Measurements from ENCODE around the gene RTN3. TPM values are rescaled to one million over a fixed set of nuclear protein-coding genes. Genes with fewer than 3 reads are reported as not detected.
"Not testable (repeated sequence)": the region's sequence is repeated elsewhere in the genome, so short reads cannot be mapped to it uniquely, and the experiment has no call there.

The RTN3 gene, protein sequence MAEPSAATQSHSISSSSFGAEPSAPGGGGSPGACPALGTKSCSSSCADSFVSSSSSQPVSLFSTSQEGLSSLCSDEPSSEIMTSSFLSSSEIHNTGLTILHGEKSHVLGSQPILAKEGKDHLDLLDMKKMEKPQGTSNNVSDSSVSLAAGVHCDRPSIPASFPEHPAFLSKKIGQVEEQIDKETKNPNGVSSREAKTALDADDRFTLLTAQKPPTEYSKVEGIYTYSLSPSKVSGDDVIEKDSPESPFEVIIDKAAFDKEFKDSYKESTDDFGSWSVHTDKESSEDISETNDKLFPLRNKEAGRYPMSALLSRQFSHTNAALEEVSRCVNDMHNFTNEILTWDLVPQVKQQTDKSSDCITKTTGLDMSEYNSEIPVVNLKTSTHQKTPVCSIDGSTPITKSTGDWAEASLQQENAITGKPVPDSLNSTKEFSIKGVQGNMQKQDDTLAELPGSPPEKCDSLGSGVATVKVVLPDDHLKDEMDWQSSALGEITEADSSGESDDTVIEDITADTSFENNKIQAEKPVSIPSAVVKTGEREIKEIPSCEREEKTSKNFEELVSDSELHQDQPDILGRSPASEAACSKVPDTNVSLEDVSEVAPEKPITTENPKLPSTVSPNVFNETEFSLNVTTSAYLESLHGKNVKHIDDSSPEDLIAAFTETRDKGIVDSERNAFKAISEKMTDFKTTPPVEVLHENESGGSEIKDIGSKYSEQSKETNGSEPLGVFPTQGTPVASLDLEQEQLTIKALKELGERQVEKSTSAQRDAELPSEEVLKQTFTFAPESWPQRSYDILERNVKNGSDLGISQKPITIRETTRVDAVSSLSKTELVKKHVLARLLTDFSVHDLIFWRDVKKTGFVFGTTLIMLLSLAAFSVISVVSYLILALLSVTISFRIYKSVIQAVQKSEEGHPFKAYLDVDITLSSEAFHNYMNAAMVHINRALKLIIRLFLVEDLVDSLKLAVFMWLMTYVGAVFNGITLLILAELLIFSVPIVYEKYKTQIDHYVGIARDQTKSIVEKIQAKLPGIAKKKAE
- 10 to 100 TPM; 52.9 to 75.2 (median 62.4) TPM for polyA plus RNA-seq (ENCODE audit: insufficient read length in 10 of 10)
- long read RNA-seq, donor 1, transcript RTN3-208 (7 exons, 2,532 nt): major isoform, 14 of 44 reads
- long read RNA-seq, donor 1, partial matches to known transcripts: 26 of 44 reads
- long read RNA-seq, donor 1, other reads (novel, unspliced or antisense): 0 of 44 reads
- long read RNA-seq, donor 2, full-length matches to known transcripts: 12 of 36 reads
- long read RNA-seq, donor 2, partial matches to known transcripts: 24 of 36 reads
- long read RNA-seq, donor 2, other reads (novel, unspliced or antisense): 0 of 36 reads
- long read RNA-seq, donor 3: 0 reads
- long read RNA-seq, donor 4, transcript RTN3-208 (7 exons, 2,532 nt): major isoform, 10 of 38 reads
- long read RNA-seq, donor 4, partial matches to known transcripts: 27 of 38 reads
- long read RNA-seq, donor 4, other reads (novel, unspliced or antisense): 0 of 38 reads
- long read RNA-seq, donor 5, full-length matches to known transcripts: 27 of 35 reads
- long read RNA-seq, donor 5, partial matches to known transcripts: 8 of 35 reads
- long read RNA-seq, donor 5, other reads (novel, unspliced or antisense): 0 of 35 reads
- long read RNA-seq, donor 6, transcript RTN3-208 (7 exons, 2,532 nt): major isoform, 23 of 125 reads
- long read RNA-seq, donor 6, partial matches to known transcripts: 100 of 125 reads
- long read RNA-seq, donor 6, other reads (novel, unspliced or antisense): 0 of 125 reads
- long read RNA-seq, donor 7, transcript RTN3-208 (7 exons, 2,532 nt): major isoform, 12 of 15 reads
- long read RNA-seq, donor 7, partial matches to known transcripts: 0 of 15 reads
- long read RNA-seq, donor 7, other reads (novel, unspliced or antisense): 0 of 15 reads
- long read RNA-seq, donor 8, transcript RTN3-208 (7 exons, 2,532 nt): major isoform, 14 of 40 reads
- long read RNA-seq, donor 8, partial matches to known transcripts: 23 of 40 reads
- long read RNA-seq, donor 8, other reads (novel, unspliced or antisense): 0 of 40 reads
- long read RNA-seq, donor 9, partial matches to known transcripts: 0 of 2 reads
- long read RNA-seq, donor 9, other reads (novel, unspliced or antisense): 0 of 2 reads

DNA sequence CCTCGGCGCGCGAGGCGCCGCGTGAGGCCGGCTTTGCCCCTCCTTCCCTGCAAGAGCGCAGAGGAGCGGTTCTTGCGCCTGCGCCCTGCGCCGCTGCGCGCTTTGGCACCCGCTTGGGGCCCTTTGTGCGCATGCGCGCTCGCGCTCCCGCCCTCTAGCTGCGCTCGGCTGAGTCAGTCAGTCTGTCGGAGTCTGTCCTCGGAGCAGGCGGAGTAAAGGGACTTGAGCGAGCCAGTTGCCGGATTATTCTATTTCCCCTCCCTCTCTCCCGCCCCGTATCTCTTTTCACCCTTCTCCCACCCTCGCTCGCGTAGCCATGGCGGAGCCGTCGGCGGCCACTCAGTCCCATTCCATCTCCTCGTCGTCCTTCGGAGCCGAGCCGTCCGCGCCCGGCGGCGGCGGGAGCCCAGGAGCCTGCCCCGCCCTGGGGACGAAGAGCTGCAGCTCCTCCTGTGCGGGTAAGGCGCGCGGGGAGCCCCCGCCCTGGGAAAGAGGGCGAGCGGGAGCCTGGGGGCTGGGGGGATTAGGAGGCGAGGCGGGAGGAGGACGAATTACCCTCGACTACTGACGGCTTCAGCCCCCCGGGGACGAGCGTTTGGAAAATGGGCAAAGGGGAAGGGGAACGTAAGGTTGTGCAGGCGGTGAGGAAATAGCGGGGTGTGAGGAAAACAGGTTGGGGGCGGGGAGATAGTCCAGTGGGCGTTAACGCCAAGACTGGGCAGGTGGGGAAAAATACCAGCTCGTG lies at the start of gene RTN3:
Gene RTN3, plus strand, starts transcription at position 180 of the 745 bp plus-strand sequence. Its CDS starts 137 bp downstream, at position 317.
- DNase-seq: peak; percentile 98 to 100 (median 99)

DNA sequence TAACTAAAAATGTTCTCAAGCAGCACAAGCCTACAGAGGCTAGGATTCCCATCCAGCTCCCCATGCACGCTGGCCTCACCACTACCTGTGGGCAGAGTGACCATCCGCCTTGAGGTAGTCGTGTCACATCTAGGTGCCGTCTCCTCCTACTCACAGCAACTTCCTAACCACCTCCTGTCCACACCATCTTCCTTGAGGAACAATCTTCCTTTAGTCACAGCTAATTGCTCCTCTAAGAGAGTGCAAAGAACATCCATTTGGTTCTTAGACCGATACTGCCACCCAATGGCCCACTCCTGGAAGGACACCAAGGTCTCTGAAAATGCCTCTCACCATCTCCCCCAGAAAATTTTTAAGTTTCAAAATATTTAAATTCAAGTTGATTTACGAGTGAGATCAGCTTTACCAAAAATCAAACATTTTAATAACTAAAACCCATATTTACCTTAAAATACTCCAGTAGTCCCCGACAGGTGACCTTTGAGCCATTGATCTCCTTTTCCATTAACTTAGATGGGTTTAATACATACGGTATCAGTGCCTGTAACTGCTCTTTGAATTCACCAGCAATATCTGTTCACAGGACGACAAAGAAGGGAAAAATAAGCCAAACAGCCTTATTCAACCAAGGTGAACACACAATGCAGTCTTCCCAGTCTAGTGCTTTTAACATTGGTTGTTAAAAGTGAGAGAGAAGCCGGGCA lies 45.4 kb upstream of the RTN3 start:
- peak; percentile 39 to 74 (median 57) for DNase-seq

DNA sequence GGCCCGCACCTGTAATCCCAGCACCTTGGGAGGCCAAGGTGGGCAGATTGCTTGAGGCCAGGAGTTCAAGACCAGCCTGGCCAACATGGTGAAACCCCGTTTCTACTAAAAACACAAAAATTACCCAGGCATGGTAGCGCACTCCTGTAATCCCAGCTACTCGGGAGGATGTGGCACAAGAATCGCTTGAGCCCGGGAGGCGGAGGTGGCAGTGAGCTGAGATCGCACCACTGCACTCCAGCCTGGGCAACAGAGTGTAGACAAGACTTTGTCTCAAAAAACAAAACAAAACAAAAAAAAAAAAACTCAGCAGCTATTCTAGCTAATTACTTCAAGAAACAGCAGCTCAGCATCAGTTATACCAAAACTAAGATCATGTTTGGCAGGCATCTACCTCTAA lies 42.9 kb upstream of the RTN3 start:
- not testable (repeated sequence) for DNase-seq

DNA sequence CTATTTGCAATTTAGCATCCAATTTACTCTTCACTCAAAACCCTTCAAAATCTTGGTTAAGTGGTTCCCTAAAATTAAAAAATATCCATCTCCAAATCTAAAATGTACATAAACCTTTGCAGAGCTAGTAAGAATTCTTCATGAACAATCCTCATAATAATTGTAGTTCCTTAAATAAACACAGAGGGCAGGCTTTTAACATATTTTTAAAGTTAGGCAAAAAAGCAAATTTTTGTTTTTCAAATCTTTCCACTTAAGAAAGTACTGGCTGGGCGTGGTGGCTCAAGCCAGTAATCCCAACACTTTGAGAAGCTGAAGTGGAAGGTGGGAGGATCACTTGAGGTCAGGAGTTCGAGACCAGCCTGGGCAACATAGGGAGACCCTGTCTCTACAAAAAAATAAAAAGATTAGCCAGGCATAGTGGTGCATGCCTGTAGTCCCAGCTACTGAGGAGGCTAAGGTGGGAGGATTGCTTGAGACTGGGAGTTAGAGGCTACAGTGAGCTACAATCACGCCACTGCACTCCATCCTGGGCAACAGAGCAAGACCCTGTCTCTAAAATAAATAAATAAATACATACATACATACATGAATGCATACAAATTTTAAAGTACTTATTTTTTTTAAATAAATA lies 42.0 kb upstream of the RTN3 start:
- DNase-seq: peak in 2 of 3 donors; percentile 7 to 47

DNA sequence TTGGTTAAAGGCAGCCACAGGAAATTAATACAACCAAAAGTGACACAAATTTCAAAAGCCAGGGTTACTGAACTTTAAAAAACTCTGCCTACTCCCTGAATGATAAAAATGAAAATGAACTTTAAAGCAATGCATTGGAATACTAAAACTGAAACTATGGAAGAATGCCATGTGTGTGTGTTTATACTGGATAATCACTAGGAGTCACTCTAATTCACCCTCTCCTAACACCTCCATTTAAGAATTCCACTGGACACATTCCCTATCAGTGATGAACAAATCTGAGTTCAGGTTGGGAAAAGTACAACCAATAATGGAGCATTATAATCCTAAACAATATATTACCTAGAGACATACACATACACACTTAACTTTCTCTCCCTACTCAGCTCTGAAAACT lies 39.6 kb upstream of the RTN3 start:
- DNase-seq: no peak

DNA sequence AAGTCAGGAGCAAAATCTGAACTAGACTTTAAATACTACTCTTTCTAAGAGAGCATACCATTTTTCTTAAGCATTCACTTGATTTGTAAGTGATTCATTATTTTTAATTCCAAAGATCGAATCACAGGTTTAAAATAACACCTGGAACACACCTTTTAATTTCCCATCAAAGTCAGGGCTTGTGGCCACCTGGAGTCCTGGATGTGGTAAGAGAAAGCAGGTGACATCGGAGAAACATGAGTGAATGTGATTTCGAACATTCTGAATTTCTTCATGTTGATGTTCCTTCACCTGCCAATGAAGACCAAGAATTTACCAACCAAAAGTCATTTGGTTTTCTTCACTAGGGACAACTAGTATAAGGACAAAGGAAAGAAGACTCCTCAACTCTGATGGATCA lies 38.1 kb upstream of the RTN3 start:
- no peak for DNase-seq

DNA sequence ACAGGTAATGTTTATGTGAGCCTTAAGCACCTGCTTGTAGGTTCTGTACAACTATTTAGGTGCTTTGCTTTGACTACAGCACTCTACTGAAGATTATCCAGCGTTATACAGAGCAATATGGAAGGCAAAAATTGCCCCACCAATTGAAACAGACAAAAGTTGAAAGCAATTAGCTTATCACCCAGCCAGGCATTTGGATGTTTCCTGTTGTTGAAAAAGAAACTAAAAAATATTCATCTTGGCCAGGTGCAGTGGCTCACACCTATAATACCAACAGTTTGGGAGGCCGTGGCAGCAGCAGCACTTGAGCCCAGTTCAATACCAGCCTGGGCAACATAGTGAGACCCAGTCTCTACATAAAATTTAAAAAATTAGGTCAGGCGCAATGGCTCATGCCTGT lies 28.6 kb upstream of the RTN3 start:
- no peak for DNase-seq

DNA sequence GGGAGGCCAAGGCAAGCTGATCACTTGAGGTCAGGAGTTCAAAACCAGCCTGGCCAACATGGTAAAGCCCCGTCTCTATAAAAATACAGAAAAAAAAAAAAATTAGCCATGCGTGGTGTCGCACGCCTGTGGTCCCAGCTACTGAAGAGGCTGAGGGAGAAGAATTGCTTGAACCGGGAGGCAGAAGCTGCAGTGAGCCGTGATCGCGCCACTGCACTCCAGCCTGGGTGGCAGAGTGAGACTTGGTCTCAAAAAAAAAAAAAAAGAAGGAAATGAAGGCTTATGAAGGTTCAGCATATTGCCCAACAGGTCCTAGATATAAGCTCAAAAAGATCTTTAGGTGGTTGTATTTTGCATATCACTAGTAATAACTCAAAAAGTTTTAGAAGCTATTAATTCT lies 20.3 kb upstream of the RTN3 start:
- no peak for DNase-seq

DNA sequence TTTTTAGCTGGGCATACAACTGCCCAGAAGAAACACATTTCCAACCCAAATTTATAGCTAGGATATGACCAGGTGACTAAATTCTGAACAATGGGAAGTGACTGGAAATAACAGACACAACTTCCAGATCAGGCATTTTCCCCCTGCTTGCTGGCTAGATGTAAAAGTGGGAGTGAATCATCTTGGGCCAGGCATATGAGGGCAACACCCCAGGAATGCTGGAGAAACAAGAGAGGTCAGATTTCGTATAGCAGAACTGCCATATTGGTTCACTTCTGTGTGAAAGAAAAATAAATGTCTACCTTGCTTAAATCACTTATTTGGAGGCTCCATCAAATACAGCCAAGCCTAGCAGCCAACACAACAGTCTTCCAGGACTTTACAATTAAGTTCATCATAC lies 17.5 kb upstream of the RTN3 start:
- no peak for DNase-seq

DNA sequence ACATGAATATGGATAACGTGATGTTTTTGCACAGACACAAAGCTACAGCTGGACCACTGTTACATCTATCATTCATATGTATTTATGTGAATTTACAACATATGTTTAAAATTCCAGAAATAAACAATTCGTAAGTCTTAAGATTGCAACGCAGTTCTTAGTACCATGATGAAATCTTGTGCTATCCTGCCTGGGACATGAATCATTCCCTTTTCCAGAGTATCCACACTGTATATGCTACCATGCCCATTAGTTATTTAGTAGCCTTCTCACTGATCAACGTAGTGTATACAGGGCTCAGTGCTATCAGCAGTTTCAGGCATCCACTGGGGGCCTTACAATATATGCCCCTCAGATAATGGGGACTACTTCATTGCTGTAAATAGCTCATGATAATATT lies 14.4 kb upstream of the RTN3 start:
- DNase-seq: no peak

DNA sequence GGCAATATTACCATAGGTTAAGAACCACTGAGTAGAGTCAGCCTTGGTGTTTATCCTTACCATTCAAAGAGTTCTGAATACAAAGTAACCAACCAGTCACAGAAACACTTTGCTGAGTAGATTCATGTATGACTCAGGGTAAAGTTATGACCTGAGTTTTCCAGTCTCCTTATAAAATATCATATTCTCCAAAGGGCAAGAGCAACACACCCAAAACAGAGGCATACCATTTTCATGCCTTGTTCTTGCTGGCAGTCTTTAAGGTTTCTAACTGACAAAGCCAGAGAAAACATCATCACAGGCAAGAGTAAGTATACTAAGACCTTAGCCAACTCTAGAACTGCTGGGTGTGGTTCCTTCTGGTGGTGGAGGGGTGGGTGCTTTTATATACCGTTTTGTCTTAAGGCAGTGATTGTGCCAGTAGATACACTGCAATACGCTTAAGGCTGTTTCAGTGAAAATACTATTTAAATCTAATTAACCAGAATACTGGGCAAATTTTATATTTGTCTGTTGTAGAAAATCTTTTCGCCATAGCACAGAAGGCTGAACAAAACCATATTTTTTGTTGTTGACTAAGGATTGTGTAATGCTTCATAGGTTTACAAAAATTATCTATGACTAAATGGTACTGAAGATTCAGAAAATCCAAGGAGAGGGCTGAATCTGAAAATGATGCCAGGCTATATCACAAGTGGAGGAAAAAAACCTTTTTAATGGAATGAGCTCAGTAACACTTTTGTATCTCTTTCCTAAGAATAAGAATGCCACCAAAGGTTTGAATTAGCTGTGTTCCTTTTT lies 13.1 kb upstream of the RTN3 start:
- DNase-seq: peak in 2 of 3 donors; percentile 19 to 82

DNA sequence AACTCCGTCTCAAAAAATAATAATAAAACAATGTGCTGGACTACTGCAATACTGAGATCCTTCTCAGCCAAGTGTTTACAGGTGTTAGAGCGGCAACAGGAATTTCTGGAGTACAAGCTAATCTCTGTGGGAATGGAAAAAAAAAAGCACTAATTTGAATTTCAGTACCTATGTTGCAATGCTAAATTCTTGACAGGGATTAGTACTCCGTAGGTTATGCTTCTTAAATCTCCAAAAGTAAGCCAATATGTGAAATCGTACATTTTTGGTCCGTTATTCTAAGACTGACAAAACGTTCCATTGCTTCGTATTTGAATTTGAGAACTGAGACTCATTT lies 11.2 kb upstream of the RTN3 start:
- DNase-seq: no peak

DNA sequence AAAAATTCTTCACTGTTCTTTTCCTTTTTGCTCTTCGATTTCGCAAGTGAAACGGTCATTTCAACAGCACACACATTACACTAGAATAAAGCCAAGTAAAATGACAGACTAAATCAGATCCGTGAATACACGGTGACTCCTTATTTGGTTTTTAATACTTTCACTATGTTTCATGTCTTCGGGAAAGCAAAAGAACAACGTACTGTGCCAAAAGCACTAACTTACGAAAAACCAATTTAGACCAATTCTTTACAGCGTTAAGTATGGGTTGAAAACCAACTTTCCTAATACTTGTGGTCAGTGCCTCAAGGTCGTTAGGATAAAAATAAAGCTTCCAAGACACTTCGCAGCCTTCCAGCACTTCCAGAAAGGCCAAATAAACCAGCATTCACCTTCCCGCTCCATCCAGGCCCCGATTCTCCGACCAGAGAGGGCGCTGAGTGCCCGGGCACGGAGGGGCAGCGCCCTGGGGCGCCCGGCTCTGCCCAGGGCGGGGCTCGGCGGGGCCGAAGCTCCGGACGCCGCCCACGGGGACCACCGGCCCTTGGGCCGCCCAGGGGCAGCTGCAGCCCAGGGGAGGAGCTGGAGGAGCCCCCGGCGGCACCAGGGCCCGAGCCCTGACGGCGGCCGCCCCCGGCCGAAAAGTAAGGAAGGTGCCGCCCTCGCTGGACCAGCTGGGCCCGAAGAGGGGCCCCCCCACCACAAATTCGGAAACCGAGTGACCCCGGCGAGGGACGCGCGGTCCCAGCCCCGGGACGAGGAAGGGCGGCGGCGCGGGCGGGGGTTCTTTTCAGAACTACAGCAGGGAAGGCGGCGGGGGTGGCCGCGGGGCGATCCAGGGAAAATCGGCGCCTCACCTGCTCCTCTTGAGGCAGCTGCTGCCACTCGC lies 10.6 kb upstream of the RTN3 start:
- DNase-seq: peak; percentile 45 to 83 (median 63)

DNA sequence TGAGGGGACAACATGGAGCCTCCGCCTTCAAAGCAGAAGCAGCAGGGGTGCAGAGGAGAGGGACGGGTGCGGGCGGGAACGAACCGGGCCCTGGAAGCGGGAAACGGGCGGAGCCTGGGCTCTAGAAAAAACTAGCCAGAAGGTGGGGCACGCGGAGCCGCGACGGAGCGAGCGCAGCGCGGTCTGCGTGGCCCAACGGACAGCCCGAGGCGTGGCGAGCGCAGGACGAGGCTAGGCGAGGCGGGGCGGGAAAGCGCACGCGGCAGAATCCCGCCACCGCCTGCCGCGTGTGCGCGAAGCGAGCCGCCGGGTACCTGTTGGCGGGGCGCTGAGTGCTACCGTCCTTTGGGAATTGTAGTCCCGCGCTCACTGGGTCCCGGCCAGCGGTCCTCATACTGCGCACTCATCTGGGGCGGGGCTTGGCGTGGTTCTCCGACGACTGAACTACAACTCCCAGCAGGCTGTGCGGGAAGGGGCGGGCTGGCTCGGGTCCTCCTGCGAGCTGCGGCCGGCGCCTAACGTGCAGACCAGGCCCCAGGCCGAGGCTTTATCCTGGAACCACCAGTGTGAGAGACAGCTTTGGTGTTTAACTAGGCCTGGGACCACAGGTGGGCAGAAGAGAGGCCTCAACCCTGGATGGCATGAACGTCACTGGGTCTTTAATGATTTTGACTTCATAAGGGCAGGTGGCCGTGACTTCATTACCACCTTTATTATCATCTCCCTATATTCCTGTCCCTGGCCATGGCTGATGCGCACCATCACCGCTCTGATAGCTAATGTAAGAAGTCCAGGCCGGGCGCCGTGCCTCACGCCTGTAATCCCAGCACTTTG lies 9.8 kb upstream of the RTN3 start, which contains the start of gene ATL3:
Gene ATL3, minus strand, starts transcription at position 55 of the 834 bp plus-strand sequence. Its CDS starts 41 bp downstream, at position 14.
- DNase-seq: peak; percentile 96 to 99 (median 96)

DNA sequence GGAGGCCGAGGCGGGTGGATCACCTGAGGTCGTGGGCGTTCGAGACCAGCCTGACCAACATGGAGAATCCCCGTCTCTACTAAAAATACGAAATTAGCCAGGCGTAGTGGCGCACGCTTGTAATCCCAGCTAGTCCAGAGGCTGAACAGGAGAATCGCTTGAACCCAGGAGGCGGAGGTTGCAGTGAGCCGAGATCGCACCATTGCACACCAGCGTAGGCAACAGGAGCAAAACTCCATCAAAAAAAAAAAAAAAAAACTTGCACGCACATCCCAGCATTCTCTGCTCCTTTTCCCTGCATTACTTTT lies 9.2 kb upstream of the RTN3 start:
- no peak for DNase-seq

Measured in muscle of back (tissue), 13 donors.